NCI-H748 (cell line): ENCODE measurements around the gene ZFAND6.

Experiments
- DNase-seq: peaks from one replicate; lab custom pipeline; 2025; ENCODE audit not compliant: unreplicated experiment; lab: John Stamatoyannopoulos, UW

The ZFAND6 gene

DNA sequence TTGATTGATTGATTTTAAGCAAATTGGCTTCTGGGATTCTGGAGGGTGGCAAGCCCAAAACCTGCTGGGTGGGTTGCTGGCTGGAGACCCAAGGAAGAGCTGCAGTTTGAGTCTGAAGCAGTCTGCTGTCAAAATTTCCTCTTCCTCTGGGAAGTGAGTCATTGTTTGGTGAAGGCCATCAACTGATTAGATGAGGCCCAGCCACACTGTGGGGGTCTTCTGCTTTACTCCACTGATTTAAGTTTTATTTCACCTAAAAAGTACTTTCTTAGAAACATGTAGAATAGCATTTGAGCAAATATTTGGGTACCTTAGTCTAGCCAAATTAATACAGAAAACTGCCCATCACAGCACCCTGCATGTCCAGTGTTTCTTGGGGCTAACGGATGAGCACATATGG, 127.1 kb downstream of the ZFAND6 start:
- no peak for DNase-seq
